Adrenal gland (tissue), 12 donors: ENCODE results near the gene PXDN. TPM values are rescaled to one million over a fixed set of nuclear protein-coding genes. Genes with fewer than 3 reads are reported as not detected.
"Not testable (repeated sequence)": the region's sequence is repeated elsewhere in the genome, so short reads cannot be mapped to it uniquely, and the experiment has no call there.

Experiments
- DNase-seq, 7 donors: peaks; one replicate each; pipeline ENCODE4 v3.0.0-alpha.2; 2019 to 2020
- H3K27ac ChIP-seq, 5 donors: fragments of 200-600 bp; sonication (generic) in 4 of 5; 1 replicate in 3 of 5; 2 replicates in 2 of 5; pipeline versions ENCODE4 v1.5.1 to v1.8.0; 2016 to 2020; ENCODE audit warnings: mild to moderate bottlenecking in 1 of 5
- H3K27me3 ChIP-seq: fragments of 200-600 bp; 2 replicates; pipeline ENCODE4 v1.8.0; 2021
- H3K36me3 ChIP-seq, 2 donors: fragments of 200-600 bp; replicated peaks in 1 of 2; 1 replicate in 1 of 2; 2 replicates in 1 of 2; pipeline versions ENCODE4 v1.5.1 to v1.8.0; 2018 to 2022
- H3K4me1 ChIP-seq, 2 donors: fragments of 200-600 bp; replicated peaks in 1 of 2; 1 replicate in 1 of 2; 2 replicates in 1 of 2; pipeline versions ENCODE4 v1.5.1 to v1.8.0; 2018 to 2021
- H3K4me3 ChIP-seq, 4 donors: fragments of 200-600 bp; sonication (generic) in 3 of 4; one replicate each; pipeline ENCODE4 v1.5.1; 2016 to 2018
- H3K9me3 ChIP-seq, 3 donors: fragments of 200-600 bp; sonication (generic) in 1 of 3; replicated peaks in 1 of 3; 1 replicate in 2 of 3; 2 replicates in 1 of 3; pipeline versions ENCODE4 v1.5.1 to v1.8.0; 2016 to 2021
- CTCF ChIP-seq, 6 experiments: fragments of 450-650 bp in 4 of 6; fragments of 200-600 bp in 2 of 6; sonication (generic) in 1 of 6; IDR thresholded peaks; 1 replicate in 5 of 6; 2 replicates in 1 of 6; pipeline versions ENCODE4 v1.5.1 to v1.8.0; 2016 to 2021; ENCODE audit warnings: antibody characterized with exemption in 6 of 6, mild to moderate bottlenecking in 2 of 6, moderate library complexity in 1 of 6
- POLR2A ChIP-seq, 2 donors: fragments of 450-650 bp; IDR thresholded peaks; one replicate each; pipeline ENCODE4 v1.6.1; 2017; ENCODE audit warnings: antibody characterized with exemption in 2 of 2, mild to moderate bottlenecking in 2 of 2, moderate library complexity in 1 of 2
- WGBS, 4 donors: extraction: QIAGEN DNeasy Blood & Tissue Kit in 2 of 4; methylation state at CpG; one replicate each; pipeline versions ENCODE4 v1.1.5 to v1.1.7; 2013 to 2017; 5-methylcytosine and 5-hydroxymethylcytosine counted together
- intact Hi-C, 2 donors: fragments of 100-400 bp; cut with DNase I; formaldehyde crosslinking; loops; one replicate each; pipeline versions ENCODE4 v1.14.1 to v1.15.0; 2022 to 2023
- polyA plus RNA-seq, 3 donors: library from polyadenylated mRNA; stranded (reverse); fragments of 200-250 nt in 2 of 3; fragments of 350-450 nt in 1 of 3; fragmentation: Illumina TruSeq in 1 of 3; extraction: RNeasy Lipid Tissue Mini Kit (QIAGEN cat#74804) in 1 of 3; gene quantifications; one replicate each; pipeline ENCODE4 v1.2.3, GENCODE V29; 2013 to 2014
- total RNA-seq, 9 donors: library from RNA; depleted of rRNA in 4 of 9; stranded (reverse); fragments of >200 nt in 4 of 9; fragments of 120-200 nt in 1 of 9; fragmentation: NEBNext Ultra II Directional in 1 of 9; extraction: Animal tissue kit (Norgen Biotek cat#: 25700) in 1 of 9; gene quantifications; one replicate each; pipeline versions ENCODE4 v1.1.0 to v1.2.4, GENCODE V29; 2013 to 2023
- donor health status: healthy with polysubstance abuse.
- donor health status: Bipolar disorder and iron deficiency.
- donor health status: DM: yes; HTN: yes; CAD: no.
- donor health status: DM: no; HTN: no; CAD: no.
- donor health status: DM: no; HTN: no; CAD: no.
- donor health status: DM: yes; HTN: yes; CAD: no.

Gene PXDN
- total and polyA plus RNA-seq, 12 donors, result 8.5 to 39.5 (median 22.1) TPM

GRCh38 chr2:1716441-1716840 lies 27.9 kb downstream of the PXDN start:
- WGBS, 4 donors, result 82 to 91% (median 87%) methylated on average over 7 to 9 of the region's 9 CpGs
- H3K4me3 ChIP-seq, result no peak overlapping the region
- intact Hi-C loops, result no loop called here
- no peak for DNase-seq
- peaks cover 0 to 14% of the 10 kb centered on the region in 2 donors for H3K4me1 ChIP-seq
- H3K27me3 ChIP-seq, result no peaks in the 10 kb centered on the region
- H3K9me3 ChIP-seq, result no peaks in the 10 kb centered on the region
- H3K27ac ChIP-seq, result peak overlapping the region in 1 of 5 donors; percentile 40
- H3K36me3 ChIP-seq, result no peaks in the 10 kb centered on the region
- TF ChIP-seq CTCF (IDR thresholded peaks at IDR 0.05), result no peak
- no peak for TF ChIP-seq POLR2A (IDR thresholded peaks at IDR 0.05)

- intact Hi-C loops, result not testable (repeated sequence)
These were observed 28.4 kb downstream of the PXDN start for GRCh38 chr2:1716014-1716305.

GRCh38 chr2:1715184-1716013 lies 28.9 kb downstream of the PXDN start:
- Histone ChIP-seq H3K4me1 (peaks cover 0 to 14% of the 10 kb centered on the region in 2 donors), H3K9me3 (no peaks in the 10 kb centered on the region), H3K36me3 (no peaks in the 10 kb centered on the region), H3K27me3 (no peaks in the 10 kb centered on the region), H3K4me3 (no peak overlapping the region), H3K27ac (peak overlapping the region in 2 of 5 donors; percentile 15 to 65)
- WGBS, 4 donors, result 54 to 62% (median 59%) methylated on average over 21 to 22 of the region's 22 CpGs
- TF ChIP-seq POLR2A (IDR thresholded peaks at IDR 0.05) (no peak), CTCF (IDR thresholded peaks at IDR 0.05) (no peak)
- no peak for DNase-seq
- intact Hi-C loops, result no loop called here

More at GRCh38 chr2:1716014-1716305, 28.4 kb downstream of the PXDN start:
- H3K27me3 ChIP-seq, H3K36me3 ChIP-seq, H3K4me3 ChIP-seq, H3K9me3 ChIP-seq, DNase-seq: not testable (repeated sequence)
- WGBS, 4 donors, result 78 to 95% (median 92%) methylated on average over 2 of the region's 2 CpGs
- Histone ChIP-seq H3K27ac (peak overlapping the region in 2 of 5 donors; percentile 15 to 65), H3K4me1 (peaks cover 0 to 14% of the 10 kb centered on the region in 2 donors)

GRCh38 chr2:1714291-1715064 lies 29.8 kb downstream of the PXDN start:
- DNase-seq, result no peak
- peaks cover 0 to 14% of the 10 kb centered on the region in 2 donors for H3K4me1 ChIP-seq
- WGBS, 4 donors, result 60 to 78% (median 76%) methylated on average over 11 to 17 of the region's 17 CpGs

More at GRCh38 chr2:1714291-1715064, 29.8 kb downstream of the PXDN start:
- H3K27ac ChIP-seq, result peak overlapping the region in 1 of 5 donors; percentile 65
- H3K9me3 ChIP-seq, result no peaks in the 10 kb centered on the region
- TF ChIP-seq CTCF (IDR thresholded peaks at IDR 0.05) (no peak), POLR2A (IDR thresholded peaks at IDR 0.05) (no peak)
- H3K27me3 ChIP-seq, result no peaks in the 10 kb centered on the region
- H3K4me3 ChIP-seq, result no peak overlapping the region
- intact Hi-C loops, result no loop called here
- no peaks in the 10 kb centered on the region for H3K36me3 ChIP-seq
